Esophagus (tissue), 2 donors: ENCODE data around the gene LCE5A. TPM values are rescaled to one million over a fixed set of nuclear protein-coding genes. Genes with fewer than 3 reads are reported as not detected.

Source experiments
- H3K27ac ChIP-seq, 2 donors: one replicate each; pipeline ENCODE4 v1.5.1; 2013; ENCODE audit warnings: low read depth in 2 of 2, mild to moderate bottlenecking in 2 of 2, inconsistent platforms in 1 of 2, low read length in 1 of 2, moderate library complexity in 1 of 2
- H3K27me3 ChIP-seq, 2 donors: one replicate each; pipeline ENCODE4 v1.6.1; 2013; ENCODE audit warnings: low read length in 2 of 2, control low read depth in 1 of 2, mild to moderate bottlenecking in 1 of 2; ENCODE audit not compliant: insufficient read depth in 2 of 2, control insufficient read depth in 1 of 2
- H3K36me3 ChIP-seq, 2 donors: one replicate each; pipeline ENCODE4 v1.6.1; 2013; ENCODE audit warnings: low read length in 1 of 2; ENCODE audit not compliant: control insufficient read depth in 2 of 2, insufficient read depth in 2 of 2
- H3K4me1 ChIP-seq, 2 donors: one replicate each; pipeline ENCODE4 v1.6.1; 2013; ENCODE audit warnings: low read length in 1 of 2; ENCODE audit not compliant: control insufficient read depth in 2 of 2, insufficient read depth in 2 of 2
- H3K4me3 ChIP-seq, 2 donors: one replicate each; pipeline ENCODE4 v1.5.1; 2013; ENCODE audit warnings: low read length in 2 of 2, mild to moderate bottlenecking in 2 of 2, low read depth in 1 of 2, moderate library complexity in 1 of 2
- H3K9me3 ChIP-seq, 2 donors: one replicate each; pipeline ENCODE4 v1.6.1; 2013; ENCODE audit warnings: mild to moderate bottlenecking in 2 of 2, low read depth in 1 of 2, low read length in 1 of 2, moderate library complexity in 1 of 2; ENCODE audit not compliant: control insufficient read depth in 2 of 2, insufficient read depth in 1 of 2
- WGBS, 2 donors: extraction: QIAGEN DNeasy Blood & Tissue Kit; methylation state at CpG; one replicate each; pipeline ENCODE4 v1.1.7; 2013; 5-methylcytosine and 5-hydroxymethylcytosine counted together
- polyA plus RNA-seq, 2 donors: library from polyadenylated mRNA; stranded (reverse); fragments of 200-250 nt; gene quantifications; one replicate each; pipeline ENCODE4 v1.2.3, GENCODE V29; 2013
- donor health status: healthy with polysubstance abuse.
- donor health status: Bipolar disorder and iron deficiency.

Gene LCE5A, protein sequence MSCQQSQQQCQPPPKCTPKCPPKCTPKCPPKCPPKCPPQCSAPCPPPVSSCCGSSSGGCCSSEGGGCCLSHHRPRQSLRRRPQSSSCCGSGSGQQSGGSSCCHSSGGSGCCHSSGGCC
- polyA plus RNA-seq = under 1 TPM in 1 of 2 donors, not detected in 1; 0.18 TPM

DNA sequence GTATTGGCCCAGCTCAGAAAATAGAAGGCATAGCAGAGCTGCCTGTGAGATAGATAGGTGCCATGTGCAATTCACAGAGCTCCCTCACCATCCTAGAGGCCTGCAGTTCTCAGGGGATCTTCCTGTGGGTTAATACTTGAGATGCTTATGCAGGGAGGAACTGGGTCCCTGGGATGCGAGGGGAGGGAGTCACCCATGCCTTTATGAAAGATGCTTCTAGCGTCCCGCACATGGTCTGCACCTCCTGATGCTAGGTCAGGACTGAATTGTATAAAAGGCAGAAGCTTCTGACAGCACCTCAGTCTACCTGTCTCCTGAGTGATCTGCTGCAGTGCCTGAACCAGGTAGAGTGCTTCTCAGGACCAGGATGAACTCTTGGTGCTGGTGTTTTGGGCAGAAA lies at the start of gene LCE5A:
TSS of gene LCE5A (plus strand) at position 301 of the 400 bp plus-strand sequence. CDS start 732 bp downstream, outside the sequence.
- no peaks in the 10 kb centered on the region for H3K27me3 ChIP-seq
- no peaks in the 10 kb centered on the region for H3K9me3 ChIP-seq
- 91 to 94% methylated on average over 3 of the region's 3 CpGs for WGBS, 2 donors
- H3K4me3 ChIP-seq = no peak within 1 kb of the TSS
- H3K36me3 ChIP-seq = no peaks in the 10 kb centered on the region
- H3K27ac ChIP-seq = no peak within 1 kb of the TSS
- H3K4me1 ChIP-seq = no peaks in the 10 kb centered on the region

DNA sequence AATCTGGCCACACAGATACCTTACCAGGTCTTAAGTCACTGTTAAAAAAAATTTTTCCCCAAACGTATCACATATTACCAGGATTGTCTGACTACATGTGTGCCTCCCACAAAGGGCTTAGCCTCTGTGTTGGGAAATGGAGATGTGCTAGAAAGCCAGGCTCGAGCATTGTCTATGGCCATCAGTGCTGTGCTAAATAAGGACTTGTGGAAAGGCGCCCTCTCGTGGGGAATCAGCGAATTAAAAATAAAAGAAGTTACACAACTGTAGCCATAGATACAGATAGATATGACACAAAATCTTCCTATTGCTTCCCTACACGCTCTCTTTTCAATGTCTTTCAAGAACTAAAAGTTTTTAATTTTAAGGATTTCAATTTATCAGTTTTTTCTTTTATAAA lies 49.1 kb upstream of the LCE5A start:
- Histone ChIP-seq H3K27ac (no peak overlapping the region), H3K4me3 (no peak overlapping the region), H3K36me3 (no peaks in the 10 kb centered on the region), H3K9me3 (no peaks in the 10 kb centered on the region), H3K4me1 (peaks cover 2% of the 10 kb centered on the region in 2 donors), H3K27me3 (peaks cover 0 to 2% of the 10 kb centered on the region in 2 donors)
- 6 to 8% methylated on average over 6 of the region's 6 CpGs for WGBS, 2 donors

DNA sequence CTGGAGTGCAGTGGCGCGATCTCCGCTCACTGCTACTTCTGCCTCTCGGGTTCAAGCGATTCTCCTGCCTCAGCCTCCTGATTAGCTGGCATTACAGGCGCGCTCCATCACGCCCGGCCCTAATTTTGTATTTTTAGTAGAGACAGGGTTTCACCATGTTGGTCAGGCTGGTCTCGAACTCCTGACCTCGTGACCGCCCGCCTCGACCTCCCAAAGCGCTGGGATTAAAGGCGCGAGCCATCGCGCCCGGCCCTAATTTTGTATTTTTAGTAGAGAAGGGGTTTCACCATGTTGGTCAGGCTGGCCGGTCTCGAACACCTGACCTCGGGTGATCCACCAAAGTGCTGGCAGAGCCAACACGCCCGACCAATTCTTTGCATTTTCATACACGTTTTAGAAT lies 48.0 kb upstream of the LCE5A start:
- H3K27me3 ChIP-seq = no peaks in the 10 kb centered on the region
- peaks cover 2% of the 10 kb centered on the region in 2 donors for H3K4me1 ChIP-seq
- H3K27ac ChIP-seq = no peak overlapping the region
- H3K9me3 ChIP-seq = no peaks in the 10 kb centered on the region
- no peaks in the 10 kb centered on the region for H3K36me3 ChIP-seq
- 96 to 97% methylated on average over 26 of the region's 26 CpGs for WGBS, 2 donors
- no peak overlapping the region for H3K4me3 ChIP-seq

DNA sequence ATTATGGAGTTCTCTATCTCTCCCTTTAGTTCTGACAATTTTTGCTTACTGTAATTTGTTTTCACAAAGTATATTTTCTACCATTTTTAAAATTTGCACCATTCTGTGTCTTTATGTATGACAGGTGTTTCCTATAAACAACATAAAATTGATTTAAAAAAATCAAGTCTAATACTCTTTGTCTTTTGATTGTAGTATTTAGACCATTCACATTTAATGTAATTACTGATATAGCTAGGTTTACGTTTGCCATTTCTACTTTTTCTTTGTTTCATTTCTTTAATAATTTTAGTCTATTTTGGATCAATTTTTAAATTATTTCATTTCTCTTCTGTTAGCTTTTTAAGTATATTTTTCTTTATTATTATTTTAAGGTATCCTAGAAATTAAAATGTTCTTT lies 44.4 kb upstream of the LCE5A start:
- Histone ChIP-seq H3K27me3 (no peaks in the 10 kb centered on the region), H3K9me3 (no peaks in the 10 kb centered on the region), H3K36me3 (no peaks in the 10 kb centered on the region), H3K4me3 (no peak overlapping the region), H3K27ac (no peak overlapping the region), H3K4me1 (no peaks in the 10 kb centered on the region)
- 77 to 84% methylated on average over 1 of the region's 1 CpG for WGBS, 2 donors

DNA sequence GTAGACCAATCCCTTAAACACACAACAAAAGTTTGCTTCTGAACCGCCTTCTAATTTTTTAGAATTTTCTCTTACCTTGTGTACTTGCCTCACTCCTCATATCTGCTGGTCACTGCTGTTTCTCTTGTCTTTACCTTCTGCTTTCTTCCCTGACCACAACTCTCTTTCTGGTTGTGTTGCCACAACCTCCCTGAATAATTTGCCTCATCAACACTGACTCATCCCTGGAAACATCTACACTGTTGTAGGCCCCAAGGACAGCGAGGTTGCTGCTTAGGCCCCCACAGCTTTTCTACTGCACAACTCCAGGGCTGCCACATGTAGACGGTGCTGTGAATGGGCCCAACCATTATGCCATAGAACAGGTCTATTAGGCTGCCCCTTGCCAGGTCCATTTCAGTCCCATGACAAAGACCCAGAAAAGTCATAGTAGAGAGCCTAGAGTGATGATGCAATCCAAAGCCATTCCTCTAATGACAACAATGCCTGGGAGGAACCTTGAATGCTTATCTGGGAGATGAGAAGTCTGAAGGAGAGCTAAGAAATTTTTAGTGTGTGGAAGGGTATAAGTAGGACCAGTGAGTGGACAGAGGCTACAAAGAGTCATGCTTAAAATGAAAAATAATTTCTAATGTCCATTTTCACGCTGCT lies 36.6 kb upstream of the LCE5A start:
- Histone ChIP-seq H3K36me3 (no peaks in the 10 kb centered on the region), H3K27ac (no peak overlapping the region), H3K4me3 (no peak overlapping the region), H3K27me3 (no peaks in the 10 kb centered on the region), H3K4me1 (no peaks in the 10 kb centered on the region), H3K9me3 (peaks cover 3 to 5% of the 10 kb centered on the region in 2 donors)
- 79% methylated on average over 4 of the region's 4 CpGs for WGBS, 2 donors

DNA sequence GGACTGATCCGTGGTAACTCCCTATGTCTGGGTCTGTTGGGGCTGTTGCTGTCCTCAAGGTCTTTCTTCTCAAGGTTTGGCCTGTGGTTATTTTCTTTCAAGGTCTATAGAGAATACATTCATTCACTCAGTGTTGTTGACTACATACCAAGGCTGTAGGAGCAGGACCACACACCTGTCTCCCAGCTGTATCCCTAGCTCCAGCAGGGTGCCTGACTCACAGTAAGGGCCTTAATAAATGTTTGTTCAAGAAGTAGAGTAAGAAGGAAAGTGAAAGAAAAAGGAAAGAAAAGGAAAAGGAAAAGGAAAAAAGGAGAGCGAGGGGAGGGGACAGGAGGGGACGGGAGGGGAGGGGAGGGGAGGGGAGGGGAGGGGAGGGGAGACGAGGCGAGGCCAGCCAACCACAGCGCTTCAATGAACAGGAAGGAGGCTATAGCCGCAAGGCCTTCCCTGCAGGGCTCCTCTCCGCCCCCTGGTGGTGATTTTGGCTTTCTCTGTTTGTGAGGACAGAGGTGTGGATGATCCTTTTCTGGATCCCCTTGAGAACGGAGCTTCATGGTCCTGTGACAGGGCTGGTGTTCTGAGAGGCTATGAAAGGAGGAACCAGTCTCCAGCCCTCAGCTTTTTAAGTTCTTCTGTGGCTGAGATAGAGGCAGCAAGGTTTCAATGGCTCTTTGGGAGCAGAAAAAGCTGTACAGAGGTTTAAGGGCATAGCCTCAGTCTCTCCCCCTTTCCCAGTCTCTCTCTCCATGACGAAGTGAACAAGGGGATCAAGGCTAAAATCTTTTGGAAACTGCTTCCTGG lies 30.6 kb upstream of the LCE5A start:
- WGBS, 2 donors = 55 to 57% methylated on average over 8 to 9 of the region's 10 CpGs
- Histone ChIP-seq H3K4me1 (no peaks in the 10 kb centered on the region), H3K27ac (no peak overlapping the region)

DNA sequence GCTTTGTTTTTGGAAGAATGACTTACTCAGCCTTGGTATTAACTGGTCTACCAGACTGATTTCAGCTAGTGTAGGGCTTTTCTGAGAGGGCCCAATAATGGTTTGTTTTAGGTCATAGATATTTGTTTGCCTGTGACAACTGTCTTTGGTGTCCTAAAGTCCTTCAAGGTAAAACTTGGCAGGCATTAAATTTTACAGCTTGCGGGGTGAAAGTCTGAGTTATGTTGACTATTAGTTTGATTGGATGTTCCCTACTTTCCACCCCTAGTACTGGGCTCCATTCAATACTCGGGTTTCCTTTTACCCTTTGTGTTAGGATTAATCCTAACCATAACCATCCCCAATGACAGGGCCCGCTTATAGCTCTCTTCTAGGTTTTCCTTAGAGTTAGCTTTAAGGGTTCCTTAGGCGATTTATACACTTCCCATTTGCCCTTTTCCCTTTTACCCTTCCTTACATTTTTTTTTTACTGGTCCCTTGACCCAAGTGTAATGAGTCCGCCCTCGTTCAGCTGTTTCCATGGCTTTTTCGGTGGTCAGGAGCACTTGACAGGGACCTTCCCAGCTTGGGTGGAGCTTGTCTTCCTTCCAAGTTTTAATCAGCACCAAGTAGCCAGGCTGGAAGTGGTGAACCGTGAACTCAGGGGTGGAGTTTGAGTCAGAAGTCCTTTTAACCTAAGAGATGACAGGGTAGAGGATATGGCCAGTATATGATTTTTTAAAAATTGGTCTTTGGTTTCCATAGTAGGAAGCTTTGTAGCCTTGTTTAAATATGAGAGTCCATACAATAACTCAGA lies 28.5 kb upstream of the LCE5A start:
- Histone ChIP-seq H3K27ac (no peak overlapping the region), H3K36me3 (no peaks in the 10 kb centered on the region)
- 77 to 78% methylated on average over 8 of the region's 8 CpGs for WGBS, 2 donors

More for the DNA sequence above, 30.6 kb upstream of the LCE5A start:
- Histone ChIP-seq H3K36me3 (no peaks in the 10 kb centered on the region), H3K27me3 (no peaks in the 10 kb centered on the region), H3K4me3 (no peak overlapping the region), H3K9me3 (peaks cover 3 to 5% of the 10 kb centered on the region in 2 donors)

DNA sequence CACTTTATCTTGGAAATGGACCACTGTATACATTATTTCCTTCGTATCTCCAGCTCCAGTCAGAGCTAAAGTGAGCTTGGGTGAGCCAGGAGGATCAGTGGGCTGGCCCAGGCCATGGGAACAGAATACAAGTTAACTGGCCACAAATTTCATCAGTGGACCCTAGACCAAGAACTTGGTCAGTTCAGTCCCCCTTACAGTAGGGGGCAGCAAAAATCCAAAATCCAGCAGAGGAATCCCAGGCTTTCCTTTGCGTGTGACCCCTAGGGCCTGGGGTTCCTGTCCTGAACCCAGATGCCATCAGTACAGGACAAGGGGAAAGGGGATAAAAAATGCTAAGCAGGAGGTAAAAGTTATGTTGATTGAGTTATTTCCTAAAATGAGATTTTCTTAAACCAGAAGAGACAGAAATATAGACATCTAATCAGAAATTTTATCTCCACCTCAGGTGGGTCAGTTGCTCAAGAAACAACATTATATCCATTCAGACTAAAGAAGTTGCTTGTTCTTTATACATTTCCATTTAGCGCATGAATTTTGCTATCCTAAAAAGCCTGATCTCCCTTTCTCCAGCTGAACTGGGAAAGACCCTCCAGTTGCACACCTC lies 24.1 kb upstream of the LCE5A start:
- H3K36me3 ChIP-seq = no peaks in the 10 kb centered on the region
- H3K4me1 ChIP-seq = no peaks in the 10 kb centered on the region
- no peak overlapping the region for H3K27ac ChIP-seq
- H3K4me3 ChIP-seq = no peak overlapping the region
- no peaks in the 10 kb centered on the region for H3K9me3 ChIP-seq
- 71 to 72% methylated on average over 3 of the region's 3 CpGs for WGBS, 2 donors
- no peaks in the 10 kb centered on the region for H3K27me3 ChIP-seq

More for the DNA sequence above, 28.5 kb upstream of the LCE5A start:
- Histone ChIP-seq H3K4me3 (no peak overlapping the region), H3K4me1 (no peaks in the 10 kb centered on the region), H3K9me3 (no peaks in the 10 kb centered on the region), H3K27me3 (no peaks in the 10 kb centered on the region)

DNA sequence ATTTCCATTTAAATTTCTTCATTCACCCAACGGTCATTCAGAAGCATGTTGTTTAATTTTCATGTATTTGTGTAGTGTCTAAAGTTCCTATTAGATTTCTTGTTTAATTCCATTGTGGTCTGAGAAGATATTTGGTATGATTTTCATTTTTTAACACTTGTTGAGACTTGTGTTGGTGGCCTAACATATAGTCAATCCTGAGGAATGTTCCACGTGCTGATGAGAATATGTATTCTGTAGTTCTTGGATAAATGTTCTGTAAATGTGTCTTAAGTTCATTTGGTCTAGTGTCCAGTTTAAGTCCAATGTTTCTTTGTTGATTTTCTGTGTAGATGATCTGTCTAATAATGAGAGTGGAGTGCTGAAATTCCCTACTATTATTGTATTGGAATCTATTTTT lies 22.7 kb upstream of the LCE5A start:
- WGBS, 2 donors = 47 to 57% methylated on average over 2 of the region's 2 CpGs
- H3K4me3 ChIP-seq = no peak overlapping the region
- H3K27me3 ChIP-seq = no peaks in the 10 kb centered on the region

More for the DNA sequence above, 22.7 kb upstream of the LCE5A start:
- no peaks in the 10 kb centered on the region for H3K36me3 ChIP-seq
- H3K4me1 ChIP-seq = no peaks in the 10 kb centered on the region
- no peak overlapping the region for H3K27ac ChIP-seq
- no peaks in the 10 kb centered on the region for H3K9me3 ChIP-seq
